RWPE2 (cell line): ENCODE measurements around the gene MPHOSPH10.
"Not testable (repeated sequence)": the region's sequence is repeated elsewhere in the genome, so short reads cannot be mapped to it uniquely, and the experiment has no call there.

Experiments
- ATAC-seq: fragments of 200-7000 bp; cut with Tn5 transposase; 3 replicates; pipeline ENCODE4 v1.9.1; 2021; ENCODE audit warnings: low read depth
- DNase-seq: peaks from one replicate; pipeline ENCODE4 v3.0.0-alpha.2; 2020; ENCODE audit warnings: low spot score
- H3K27ac ChIP-seq: fragments of 450-650 bp; 2 replicates; pipeline ENCODE4 v1.5.1; 2017; ENCODE audit warnings: mild to moderate bottlenecking; ENCODE audit not compliant: poor library complexity, severe bottlenecking
- H3K27me3 ChIP-seq: fragments of 250-450 bp; sonication (Bioruptor Pico); 2 replicates; pipeline ENCODE4 v1.5.1; 2021; ENCODE audit warnings: mild to moderate bottlenecking, moderate library complexity; ENCODE audit not compliant: insufficient read depth, poor library complexity, severe bottlenecking
- H3K36me3 ChIP-seq: fragments of 250-450 bp; sonication (Bioruptor Pico); 2 replicates; pipeline ENCODE4 v1.5.1; 2020; ENCODE audit warnings: low read depth, mild to moderate bottlenecking, moderate library complexity
- H3K4me1 ChIP-seq: fragments of 250-450 bp; sonication (Bioruptor Pico); 2 replicates; pipeline ENCODE4 v1.5.1; 2021; ENCODE audit warnings: mild to moderate bottlenecking, moderate library complexity; ENCODE audit not compliant: insufficient read depth, poor library complexity, severe bottlenecking
- H3K4me3 ChIP-seq: fragments of 250-450 bp; sonication (Bioruptor Pico); 2 replicates; pipeline ENCODE4 v1.5.1; 2021; ENCODE audit warnings: mild to moderate bottlenecking, moderate library complexity; ENCODE audit not compliant: severe bottlenecking
- H3K9me3 ChIP-seq: fragments of 250-450 bp; sonication (Bioruptor Pico); 2 replicates; pipeline ENCODE4 v1.5.1; 2021; ENCODE audit warnings: mild to moderate bottlenecking, moderate library complexity; ENCODE audit not compliant: severe bottlenecking
- TF ChIP-seq, protein P1 (sequence below): fragments of 450-650 bp; IDR thresholded peaks from one replicate; pipeline ENCODE4 v1.5.1; 2017; ENCODE audit warnings: mild to moderate bottlenecking, moderate library complexity; ENCODE audit not compliant: poor library complexity, severe bottlenecking

MPHOSPH10 gene

DNA sequence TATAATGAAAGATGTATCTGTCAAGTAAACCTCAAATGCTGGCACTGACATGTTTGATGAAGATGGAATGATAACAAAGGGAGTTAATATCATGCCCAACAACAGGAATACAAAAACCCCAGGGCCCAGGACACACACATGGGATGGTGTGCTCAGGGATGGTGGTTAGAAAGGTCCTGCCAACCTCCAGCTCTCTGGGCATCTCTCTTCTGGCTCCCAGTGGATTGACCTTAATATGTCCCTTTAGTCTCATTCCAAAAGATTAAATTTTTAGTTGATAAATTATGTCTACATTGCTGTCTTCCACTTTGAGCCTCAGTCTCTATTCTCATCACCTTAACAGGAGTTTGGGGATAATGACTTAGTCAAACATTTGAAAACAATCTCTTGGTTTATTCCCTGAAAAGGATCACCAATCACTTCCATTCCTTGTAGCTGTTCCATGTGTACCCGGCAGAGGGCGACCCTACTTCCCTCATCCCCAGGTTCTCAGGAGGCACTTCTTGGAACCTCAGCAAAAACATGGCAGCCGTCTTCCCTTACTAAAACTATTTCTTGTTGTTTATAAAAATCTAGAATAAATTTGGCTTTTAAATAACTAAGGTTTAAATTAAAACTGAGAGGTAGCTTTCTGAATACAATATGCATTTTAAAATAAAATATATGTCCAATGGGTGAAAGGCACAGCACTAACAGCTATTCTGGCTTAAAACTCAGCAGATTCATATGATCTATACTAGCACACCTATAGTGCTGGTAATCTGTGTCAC, 30.1 kb upstream of the MPHOSPH10 start:
- no peaks in the 10 kb centered on the region for H3K9me3 ChIP-seq

DNA sequence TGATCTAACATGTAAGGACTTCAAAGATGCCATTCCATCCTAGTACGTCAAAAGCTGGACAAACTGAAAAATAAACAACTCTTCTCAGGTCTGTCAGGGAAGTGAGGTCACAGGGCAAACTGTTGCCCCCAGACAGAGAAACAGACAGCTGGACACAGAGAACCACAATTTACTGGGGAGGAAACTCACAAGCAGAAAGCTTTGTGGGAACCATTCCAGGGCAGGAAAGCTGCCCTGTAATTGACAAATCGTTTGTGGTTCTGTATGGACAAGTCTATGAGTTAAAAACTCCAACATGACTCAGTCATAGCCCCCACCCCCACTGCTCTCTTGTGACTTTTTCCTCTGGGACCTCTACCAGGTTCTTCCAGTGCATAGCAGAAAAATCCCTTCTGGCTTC, 28.8 kb upstream of the MPHOSPH10 start:
- Histone ChIP-seq H3K27ac (peak overlapping the region; percentile 18), H3K27me3 (no peaks in the 10 kb centered on the region), H3K4me3 (no peak overlapping the region), H3K4me1 (peaks cover 6% of the 10 kb centered on the region), H3K9me3 (no peaks in the 10 kb centered on the region), H3K36me3 (no peaks in the 10 kb centered on the region)
- DNase-seq (no peak), ATAC-seq (peak; percentile 64; the same call in 2 of the 3 replicates)
- TF ChIP-seq, protein P1, sequence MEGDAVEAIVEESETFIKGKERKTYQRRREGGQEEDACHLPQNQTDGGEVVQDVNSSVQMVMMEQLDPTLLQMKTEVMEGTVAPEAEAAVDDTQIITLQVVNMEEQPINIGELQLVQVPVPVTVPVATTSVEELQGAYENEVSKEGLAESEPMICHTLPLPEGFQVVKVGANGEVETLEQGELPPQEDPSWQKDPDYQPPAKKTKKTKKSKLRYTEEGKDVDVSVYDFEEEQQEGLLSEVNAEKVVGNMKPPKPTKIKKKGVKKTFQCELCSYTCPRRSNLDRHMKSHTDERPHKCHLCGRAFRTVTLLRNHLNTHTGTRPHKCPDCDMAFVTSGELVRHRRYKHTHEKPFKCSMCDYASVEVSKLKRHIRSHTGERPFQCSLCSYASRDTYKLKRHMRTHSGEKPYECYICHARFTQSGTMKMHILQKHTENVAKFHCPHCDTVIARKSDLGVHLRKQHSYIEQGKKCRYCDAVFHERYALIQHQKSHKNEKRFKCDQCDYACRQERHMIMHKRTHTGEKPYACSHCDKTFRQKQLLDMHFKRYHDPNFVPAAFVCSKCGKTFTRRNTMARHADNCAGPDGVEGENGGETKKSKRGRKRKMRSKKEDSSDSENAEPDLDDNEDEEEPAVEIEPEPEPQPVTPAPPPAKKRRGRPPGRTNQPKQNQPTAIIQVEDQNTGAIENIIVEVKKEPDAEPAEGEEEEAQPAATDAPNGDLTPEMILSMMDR = no peak

More for the DNA sequence above, 30.1 kb upstream of the MPHOSPH10 start:
- Histone ChIP-seq H3K27ac (no peak overlapping the region), H3K4me1 (peaks cover 6% of the 10 kb centered on the region), H3K4me3 (no peak overlapping the region), H3K27me3 (no peaks in the 10 kb centered on the region), H3K36me3 (no peaks in the 10 kb centered on the region)
- ATAC-seq = peak; percentile 58; the same call in 1 of the 3 replicates
- TF ChIP-seq, protein P1 = peak; percentile 81
- DNase-seq = no peak

DNA sequence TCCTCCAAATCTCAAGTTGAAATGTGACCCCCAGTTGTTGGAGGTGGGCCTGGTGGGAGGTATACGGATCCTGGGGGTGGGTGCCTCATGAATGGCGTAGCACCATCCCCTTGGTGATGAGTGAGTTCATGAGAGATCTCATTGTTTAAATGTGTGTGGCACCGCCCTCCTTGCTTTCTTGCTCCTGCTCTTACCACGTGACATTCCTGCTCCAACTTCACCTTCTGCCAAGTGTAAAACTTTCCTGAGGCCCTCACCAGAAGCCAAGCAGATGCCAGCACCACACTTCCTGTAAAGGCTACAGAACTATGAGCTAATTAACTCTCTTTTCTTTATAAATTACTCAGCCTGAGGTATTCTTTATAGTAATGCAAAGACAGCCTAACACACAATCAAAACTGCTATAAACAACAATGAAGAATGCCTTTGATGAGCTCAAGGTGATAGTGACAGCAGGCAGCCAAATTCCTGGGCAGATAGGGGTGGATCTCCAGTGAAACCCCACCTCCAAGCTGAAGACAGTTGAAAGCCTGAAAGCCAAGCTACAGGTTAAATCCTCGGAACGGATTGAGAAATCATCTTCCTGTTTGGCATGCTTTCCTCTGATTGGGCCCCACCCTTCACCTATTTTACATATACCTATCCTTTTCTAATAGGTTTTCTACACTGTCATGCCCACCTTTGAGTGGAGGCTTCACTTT, 27.3 kb upstream of the MPHOSPH10 start:
- H3K4me1 ChIP-seq = peaks cover 6% of the 10 kb centered on the region
- no peak overlapping the region for H3K27ac ChIP-seq
- no peaks in the 10 kb centered on the region for H3K9me3 ChIP-seq
- DNase-seq = no peak
- ATAC-seq = no peak
- H3K27me3 ChIP-seq = no peaks in the 10 kb centered on the region
- no peak overlapping the region for H3K4me3 ChIP-seq
- TF ChIP-seq, protein P1 = no peak
- no peaks in the 10 kb centered on the region for H3K36me3 ChIP-seq

DNA sequence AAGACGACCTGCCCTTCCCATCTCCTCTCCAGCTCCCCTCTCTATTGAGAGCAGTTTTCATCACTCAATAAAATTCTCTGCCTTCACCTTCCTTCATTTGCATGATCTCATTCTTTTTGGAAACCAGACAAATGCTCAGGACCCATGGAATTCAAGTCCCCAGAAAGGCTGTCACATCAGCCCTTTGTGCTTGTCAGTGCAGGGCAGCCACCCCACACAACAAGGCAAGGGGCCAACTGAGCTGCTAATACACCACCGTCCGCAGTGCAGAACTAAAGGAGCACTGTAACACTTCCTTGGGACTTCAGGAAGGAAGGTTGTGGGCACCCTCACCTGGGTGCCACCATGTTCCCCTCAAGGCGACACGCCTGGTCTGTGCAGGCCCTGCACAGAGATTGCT, 26.6 kb upstream of the MPHOSPH10 start:
- Histone ChIP-seq H3K4me1 (peaks cover 6% of the 10 kb centered on the region), H3K27me3 (no peaks in the 10 kb centered on the region), H3K27ac (no peak overlapping the region), H3K9me3 (no peaks in the 10 kb centered on the region), H3K4me3 (no peak overlapping the region), H3K36me3 (no peaks in the 10 kb centered on the region)
- ATAC-seq (no peak), DNase-seq (no peak)
- TF ChIP-seq, protein P1 = no peak

DNA sequence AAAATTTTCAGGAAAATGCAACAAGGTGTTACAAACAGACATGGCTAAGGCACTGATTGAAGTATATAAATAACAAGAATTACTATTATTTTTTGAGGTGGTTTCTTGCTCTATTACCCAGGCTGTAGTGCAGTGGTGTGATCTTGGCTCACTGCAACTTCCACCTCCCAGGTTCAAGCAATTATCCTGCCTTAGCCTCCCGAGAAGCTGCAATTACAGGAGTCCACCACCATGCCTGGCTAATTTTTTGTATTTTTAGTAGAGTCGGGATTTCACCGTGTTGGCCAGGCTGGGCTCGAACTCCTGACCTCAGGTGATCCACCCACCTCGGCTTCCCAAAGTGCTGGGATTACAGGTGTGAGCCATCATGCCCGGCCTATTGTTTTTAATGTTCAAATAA, 24.0 kb upstream of the MPHOSPH10 start:
- ATAC-seq, H3K4me1 ChIP-seq: not testable (repeated sequence)

More for the DNA sequence above, 24.0 kb upstream of the MPHOSPH10 start:
- H3K9me3 ChIP-seq, H3K27ac ChIP-seq, H3K27me3 ChIP-seq, H3K4me3 ChIP-seq, DNase-seq: not testable (repeated sequence)
- peaks cover 11% of the 10 kb centered on the region for H3K36me3 ChIP-seq
